ENCODE measurements around the gene CBX2. TPM values are rescaled to one million over a fixed set of nuclear protein-coding genes. Genes with fewer than 3 reads are reported as not detected.

Gene CBX2
- total and polyA plus RNA-seq, 2 of the 4 experiments (the other 2 are of a cell fraction), result 2.0 to 3.2 TPM

DNA sequence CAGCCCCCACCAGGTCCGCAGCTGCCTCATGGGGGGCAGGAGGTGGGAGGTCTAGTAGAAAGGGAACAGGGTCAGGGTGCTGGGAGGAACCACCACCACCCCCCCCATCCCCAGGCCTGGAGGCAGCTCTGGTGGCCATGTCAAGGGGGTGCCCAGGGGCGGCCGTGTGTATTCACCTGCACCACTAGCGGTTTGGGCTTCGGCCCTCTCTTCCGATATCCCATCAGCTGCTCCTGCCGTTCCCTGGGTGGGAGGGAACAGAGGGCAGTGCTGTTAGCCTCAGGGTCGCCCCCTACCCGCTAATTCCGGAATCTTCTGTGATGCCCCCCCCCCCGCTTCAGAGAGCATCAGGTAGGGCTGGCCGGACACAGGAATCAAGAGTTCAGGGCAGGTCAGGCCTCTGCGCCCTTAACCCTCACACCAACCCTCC is 57.5 kb downstream of the CBX2 start:
- H3K27ac ChIP-seq (ENCODE audit: insufficient read depth, low read length), result no peak overlapping the region
- no peak overlapping the region for H3K23ac ChIP-seq (ENCODE audit: low read depth, low read length)
- H4K8ac ChIP-seq (ENCODE audit: low read depth in 2 of 2, low read length in 2 of 2), result no peak overlapping the region
- no peak overlapping the region for H2BK5ac ChIP-seq (ENCODE audit: low read depth, low read length, poor library complexity, severe bottlenecking)
- BruUV-seq (replicated peaks), result no TSS peak
- POLR2A ChIA-PET (ENCODE audit: unreplicated experiment), result no interaction called here
- H3K36me3 ChIP-seq (ENCODE audit: control insufficient read depth, insufficient read depth, low read length), result peaks cover 21% of the 10 kb centered on the region; the same call in 1 of the 2 replicates
- H2AK9ac ChIP-seq (replicated peaks; ENCODE audit: low read depth, low read length, poor library complexity), result peak overlapping the region; percentile 87
- CTCF ChIA-PET, result interaction anchor here (0.6 to 1.1 kb wide), 5 partner anchors 9 to 218 kb away, joined by 3 to 5 read pairs (median 3); no protein-coding TSS in a partner anchor
- no peak overlapping the region for H2AK5ac ChIP-seq (ENCODE audit: low read depth, low read length)
- no peak overlapping the region for H3K4me3 ChIP-seq (ENCODE audit: insufficient read depth, low read depth, low read length)
- peaks cover 6% of the 10 kb centered on the region; the same call in 1 of the 2 replicates for H3K9me1 ChIP-seq (ENCODE audit: insufficient read depth, low read length)
- peaks cover 7% of the 10 kb centered on the region for H3K27me3 ChIP-seq (ENCODE audit: control insufficient read depth, insufficient read depth, low read length)
- no peak overlapping the region for H3K9ac ChIP-seq (ENCODE audit: low read depth, low read length)
- in situ Hi-C loops (cut with MboI; ENCODE audit: low sequenced_read_pairs) (no loop called here), intact Hi-C loops (cut with micrococcal nuclease) (loop anchor here (5.0 kb wide), 1 partner anchor 88 kb away; no protein-coding TSS in a partner anchor), dilution Hi-C loops (cut with HindIII; ENCODE audit: low sequenced_read_pairs, unreplicated experiment) (no loop called here)
- H2BK15ac ChIP-seq (ENCODE audit: low read depth, low read length), result no peak overlapping the region
- peaks cover 10 to 54% of the 10 kb centered on the region in 2 experiments for H3K79me1 ChIP-seq (ENCODE audit: low read depth in 1 of 2, low read length in 2 of 2)
- H3K9me3 ChIP-seq (ENCODE audit: control insufficient read depth, insufficient read depth, low read length), result no peaks in the 10 kb centered on the region; the same call in 1 of the 2 replicates
- peaks cover 59% of the 10 kb centered on the region for H4K20me1 ChIP-seq (ENCODE audit: insufficient read depth, low read length)
- no peak overlapping the region for H3K4me2 ChIP-seq (ENCODE audit: low read depth, low read length)
- H2BK20ac ChIP-seq (ENCODE audit: low read depth, low read length), result no peak overlapping the region
- no peak overlapping the region for H3K18ac ChIP-seq (ENCODE audit: low read depth, low read length)
- ATAC-seq (ENCODE audit: low read depth) (no peak), DNase-seq (no peak)
- peaks cover 26% of the 10 kb centered on the region for H3K4me1 ChIP-seq (ENCODE audit: control insufficient read depth, insufficient read depth, low read length)
- no peak overlapping the region for H4K91ac ChIP-seq (ENCODE audit: insufficient read depth, low read depth, low read length)
- H3K14ac ChIP-seq (replicated peaks; ENCODE audit: low read depth, low read length), result no peak overlapping the region
- H2AFZ ChIP-seq (replicated peaks; ENCODE audit: low read length, poor library complexity), result no peak overlapping the region
- H4K5ac ChIP-seq (ENCODE audit: low read depth, low read length), result no peak overlapping the region
- TF ChIP-seq MAFK (IDR thresholded peaks at IDR 0.05; ENCODE audit: low read depth, low read length) (no peak), MAZ (IDR thresholded peaks at IDR 0.05; ENCODE audit: borderline replicate concordance, low read depth, low read length) (no peak), CHD1 (IDR thresholded peaks at IDR 0.05; ENCODE audit: low read depth, low read length) (no peak), RCOR1 (IDR thresholded peaks at IDR 0.05; ENCODE audit: insufficient replicate concordance, low read length) (no peak), FOS (IDR thresholded peaks at IDR 0.05; ENCODE audit: low read depth, low read length) (no peak), NFE2L2 (IDR thresholded peaks at IDR 0.05; ENCODE audit: low read depth, low read length) (no peak), RAD21 (IDR thresholded peaks at IDR 0.05; ENCODE audit: low read length) (no peak), BHLHE40 (IDR thresholded peaks at IDR 0.05; ENCODE audit: low read depth, low read length) (no peak), MXI1 (IDR thresholded peaks at IDR 0.05; ENCODE audit: borderline replicate concordance, low read depth, low read length) (no peak), POLR2A (IDR thresholded peaks at IDR 0.05; ENCODE audit: low read depth, low read length) (no peak), CEBPB (IDR thresholded peaks at IDR 0.05; ENCODE audit: low read depth, low read length) (no peak), SMC3 (IDR thresholded peaks at IDR 0.05; ENCODE audit: low read depth, low read length) (no peak), RFX5 (IDR thresholded peaks at IDR 0.05; ENCODE audit: low read depth, low read length) (no peak)
- TF ChIP-seq, protein P1, sequence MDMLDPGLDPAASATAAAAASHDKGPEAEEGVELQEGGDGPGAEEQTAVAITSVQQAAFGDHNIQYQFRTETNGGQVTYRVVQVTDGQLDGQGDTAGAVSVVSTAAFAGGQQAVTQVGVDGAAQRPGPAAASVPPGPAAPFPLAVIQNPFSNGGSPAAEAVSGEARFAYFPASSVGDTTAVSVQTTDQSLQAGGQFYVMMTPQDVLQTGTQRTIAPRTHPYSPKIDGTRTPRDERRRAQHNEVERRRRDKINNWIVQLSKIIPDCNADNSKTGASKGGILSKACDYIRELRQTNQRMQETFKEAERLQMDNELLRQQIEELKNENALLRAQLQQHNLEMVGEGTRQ (IDR thresholded peaks at IDR 0.05; ENCODE audit: low read depth, low read length), result no peak
- TF ChIP-seq, protein P2, sequence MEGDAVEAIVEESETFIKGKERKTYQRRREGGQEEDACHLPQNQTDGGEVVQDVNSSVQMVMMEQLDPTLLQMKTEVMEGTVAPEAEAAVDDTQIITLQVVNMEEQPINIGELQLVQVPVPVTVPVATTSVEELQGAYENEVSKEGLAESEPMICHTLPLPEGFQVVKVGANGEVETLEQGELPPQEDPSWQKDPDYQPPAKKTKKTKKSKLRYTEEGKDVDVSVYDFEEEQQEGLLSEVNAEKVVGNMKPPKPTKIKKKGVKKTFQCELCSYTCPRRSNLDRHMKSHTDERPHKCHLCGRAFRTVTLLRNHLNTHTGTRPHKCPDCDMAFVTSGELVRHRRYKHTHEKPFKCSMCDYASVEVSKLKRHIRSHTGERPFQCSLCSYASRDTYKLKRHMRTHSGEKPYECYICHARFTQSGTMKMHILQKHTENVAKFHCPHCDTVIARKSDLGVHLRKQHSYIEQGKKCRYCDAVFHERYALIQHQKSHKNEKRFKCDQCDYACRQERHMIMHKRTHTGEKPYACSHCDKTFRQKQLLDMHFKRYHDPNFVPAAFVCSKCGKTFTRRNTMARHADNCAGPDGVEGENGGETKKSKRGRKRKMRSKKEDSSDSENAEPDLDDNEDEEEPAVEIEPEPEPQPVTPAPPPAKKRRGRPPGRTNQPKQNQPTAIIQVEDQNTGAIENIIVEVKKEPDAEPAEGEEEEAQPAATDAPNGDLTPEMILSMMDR (conservative IDR thresholded peaks at IDR 0.05; ENCODE audit: low read depth, low read length), result no peak
- TF ChIP-seq, protein P3, sequence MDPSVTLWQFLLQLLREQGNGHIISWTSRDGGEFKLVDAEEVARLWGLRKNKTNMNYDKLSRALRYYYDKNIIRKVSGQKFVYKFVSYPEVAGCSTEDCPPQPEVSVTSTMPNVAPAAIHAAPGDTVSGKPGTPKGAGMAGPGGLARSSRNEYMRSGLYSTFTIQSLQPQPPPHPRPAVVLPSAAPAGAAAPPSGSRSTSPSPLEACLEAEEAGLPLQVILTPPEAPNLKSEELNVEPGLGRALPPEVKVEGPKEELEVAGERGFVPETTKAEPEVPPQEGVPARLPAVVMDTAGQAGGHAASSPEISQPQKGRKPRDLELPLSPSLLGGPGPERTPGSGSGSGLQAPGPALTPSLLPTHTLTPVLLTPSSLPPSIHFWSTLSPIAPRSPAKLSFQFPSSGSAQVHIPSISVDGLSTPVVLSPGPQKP (IDR thresholded peaks at IDR 0.05; ENCODE audit: borderline replicate concordance, low read depth, low read length), result no peak
- no peak overlapping the region for H3K4ac ChIP-seq (ENCODE audit: low read depth, low read length)
- 100% methylated on average over 2 of the region's 13 CpGs; no CpG with 5 or more reads in 1 of the 2 experiments for WGBS, 2 experiments (ENCODE audit: extremely low coverage in 2 of 2, insufficient read length in 1 of 2)
- no peak overlapping the region for H3K56ac ChIP-seq (ENCODE audit: extremely low read depth, insufficient read depth, low read length)
- no peak overlapping the region for H2BK120ac ChIP-seq (ENCODE audit: low read depth, low read length)
